ENCODE data around the gene DSTN.

GRCh38 chr20:17542481-17542880 lies 27.4 kb upstream of the DSTN start:
- no peak for TF ChIP-seq CTCF (IDR thresholded peaks at IDR 0.05; ENCODE audit: insufficient read depth, low read length)
- TF ChIP-seq POLR2AphosphoS5 (IDR thresholded peaks at IDR 0.05; ENCODE audit: low read depth): no peak
- TF ChIP-seq SPI1 (IDR thresholded peaks at IDR 0.05; ENCODE audit: borderline replicate concordance, low read depth): no peak

Data from HL-60 (cell line).